Fibroblast of skin of back (primary cell): ENCODE data around the gene DPH7. TPM values are rescaled to one million over a fixed set of nuclear protein-coding genes. Genes with fewer than 3 reads are reported as not detected.
"Not testable (repeated sequence)": the region's sequence is repeated elsewhere in the genome, so short reads cannot be mapped to it uniquely, and the experiment has no call there.

Experiments
- DNase-seq: peaks from one replicate; pipeline ENCODE4 v3.0.0-alpha.2; 2013
- polyA plus RNA-seq, 2 experiments: library from polyadenylated mRNA; unstranded; fragments of 120-200 nt; gene quantifications; one replicate each; pipeline ENCODE4 v1.2.1, GENCODE V29; 2013; ENCODE audit not compliant: insufficient read length in 2 of 2

The DPH7 gene
- 19.2 TPM for polyA plus RNA-seq (2013, experiment 1 of 2; ENCODE audit: insufficient read length)
- polyA plus RNA-seq (2013, experiment 2 of 2; ENCODE audit: insufficient read length): 15.9 TPM

DNA sequence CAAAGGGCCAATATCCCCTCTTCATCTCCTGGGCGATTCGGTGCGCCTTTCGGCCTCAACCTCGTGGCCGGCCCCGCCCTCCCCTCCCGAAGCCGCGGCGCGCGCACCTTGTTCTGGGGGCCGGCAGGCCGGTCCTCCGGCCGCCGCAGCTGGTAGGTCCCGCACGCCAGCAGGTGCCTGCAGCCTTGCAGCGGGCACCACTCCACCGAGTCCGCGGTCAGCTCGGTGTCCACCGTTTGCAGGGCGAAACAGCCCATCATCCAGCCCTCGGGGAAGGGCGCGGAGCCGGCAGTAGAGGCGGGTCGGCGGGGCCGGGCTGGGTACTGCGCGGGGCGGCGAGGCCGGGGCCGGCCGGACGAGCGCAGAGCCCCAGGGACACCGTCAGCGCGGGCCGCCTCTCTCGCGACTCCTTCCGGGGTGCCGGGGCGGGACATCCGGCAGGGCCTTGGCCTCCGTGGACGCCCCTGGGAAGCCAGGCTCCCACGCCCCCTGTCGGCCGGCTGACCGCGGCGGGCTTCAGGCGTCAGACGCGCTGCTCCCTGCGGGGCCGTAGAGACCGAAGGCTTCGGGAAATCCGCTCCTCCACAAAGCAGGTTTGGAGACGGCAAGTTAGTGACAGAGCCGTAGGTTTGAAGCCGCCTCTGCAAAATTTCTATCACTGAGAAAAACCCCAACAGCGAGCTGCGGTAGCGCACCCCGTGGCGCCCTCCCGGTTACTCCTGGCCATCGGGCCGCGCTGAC, at the start of gene DPH7:
Gene DPH7, minus strand, starts transcription at position 408 of the 741 bp plus-strand sequence. Its CDS starts 148 bp downstream, at position 260.
- peak; percentile 91 for DNase-seq

DNA sequence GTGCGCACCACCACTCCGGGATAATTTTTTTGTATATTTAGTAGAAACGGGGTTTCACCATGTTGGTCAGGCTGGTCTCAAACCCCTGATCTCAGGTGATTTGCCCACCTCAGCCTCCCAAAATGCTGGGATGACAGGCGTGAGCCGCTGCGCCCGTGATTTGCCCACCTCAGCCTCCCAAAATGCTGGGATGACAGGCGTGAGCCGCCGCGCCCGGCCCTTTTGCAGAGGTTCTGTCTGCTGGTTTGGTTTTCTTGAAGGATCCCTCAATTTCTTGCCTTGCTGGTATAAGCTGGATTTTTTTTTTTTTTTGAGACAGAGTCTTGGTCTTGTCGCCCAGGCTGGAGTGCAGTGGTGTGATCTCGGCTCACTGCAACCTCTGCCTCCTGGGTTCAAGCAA, 48.7 kb upstream of the DPH7 start:
- DNase-seq: not testable (repeated sequence)

- DNase-seq: no peak
Measured at GRCh38 chr9:137626464-137626863, 47.7 kb upstream of the DPH7 start.

- DNase-seq: not testable (repeated sequence)
Measured at GRCh38 chr9:137622211-137622610, 43.5 kb upstream of the DPH7 start.

- DNase-seq: peak; percentile 33
Measured at GRCh38 chr9:137621131-137621757, 42.5 kb upstream of the DPH7 start.

DNA sequence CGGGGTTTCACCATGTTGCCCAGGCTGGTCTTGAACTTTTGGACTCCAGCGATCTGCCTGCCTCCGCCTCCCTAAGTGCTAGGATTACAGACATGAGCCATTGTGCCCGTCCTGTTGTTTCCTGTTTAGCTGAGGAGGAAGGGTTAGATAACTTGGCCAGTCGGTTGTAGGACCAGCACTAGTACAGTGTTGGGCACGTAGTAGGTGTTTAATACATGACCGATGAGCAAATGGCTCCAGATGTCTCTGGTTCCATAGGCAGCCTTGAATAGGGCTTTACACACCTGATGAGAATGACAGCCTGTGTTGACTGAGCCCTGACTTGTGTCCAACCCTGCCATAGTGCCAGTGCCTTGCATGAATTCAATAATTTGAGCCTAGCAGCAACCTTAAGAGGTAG, 41.9 kb upstream of the DPH7 start:
- no peak for DNase-seq

DNA sequence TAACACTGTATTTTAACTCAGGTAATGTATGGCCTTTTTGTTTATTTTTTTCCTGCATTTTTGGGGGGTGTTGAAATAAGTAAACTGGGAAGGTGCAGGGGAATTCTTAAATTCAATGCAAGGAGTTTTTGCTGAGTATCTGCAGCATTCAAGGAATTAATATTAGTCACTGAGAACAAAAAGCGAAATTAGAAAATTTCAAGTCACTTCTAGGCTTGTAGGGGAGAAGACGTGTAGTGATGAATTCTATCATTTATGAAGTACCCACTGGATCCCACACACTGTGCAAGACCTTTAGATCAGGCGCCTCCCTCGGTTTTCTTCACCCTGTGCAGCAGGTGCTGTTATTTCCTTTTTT, 41.3 kb upstream of the DPH7 start:
- no peak for DNase-seq

DNA sequence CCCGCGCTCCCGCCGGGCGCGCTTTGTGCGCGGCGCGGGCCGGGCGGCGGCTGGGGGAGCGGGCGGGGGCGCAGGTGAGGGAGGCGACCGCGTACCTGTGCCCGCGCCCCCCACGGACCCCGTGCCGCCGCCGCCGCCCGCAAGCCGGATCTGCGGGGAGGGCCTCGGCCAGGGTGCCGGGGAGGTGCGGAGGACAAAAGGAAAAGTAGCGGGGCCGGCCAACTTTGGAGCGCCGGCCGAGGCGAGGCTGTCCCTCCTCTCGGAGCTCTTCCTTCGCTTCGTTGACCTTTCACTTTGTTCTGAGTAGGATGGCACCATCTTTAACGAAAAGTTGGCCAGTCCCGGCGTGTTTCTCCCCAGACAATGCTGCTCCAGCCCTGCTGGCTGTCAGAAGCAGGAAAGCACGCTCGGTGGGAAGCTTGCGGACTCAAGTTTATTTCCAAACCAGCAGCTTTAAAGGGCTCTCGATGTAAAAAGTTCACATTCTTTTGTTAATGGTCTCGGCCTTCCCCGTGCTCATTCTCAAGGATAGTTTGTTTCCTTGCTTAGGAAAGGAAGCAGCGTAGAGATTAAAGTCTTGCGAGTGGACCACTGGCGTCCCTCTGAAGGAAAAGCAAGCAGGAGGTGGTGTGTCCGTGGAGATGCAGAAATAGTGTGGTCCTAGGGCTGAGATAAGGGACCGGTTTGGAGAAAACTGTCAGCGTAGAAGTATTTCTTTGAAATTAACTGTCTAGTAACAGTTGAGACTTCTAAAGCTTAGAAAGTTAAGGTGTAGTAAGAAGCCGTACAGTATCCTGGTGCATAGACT, 40.7 kb upstream of the DPH7 start:
- peak; percentile 47 for DNase-seq

DNA sequence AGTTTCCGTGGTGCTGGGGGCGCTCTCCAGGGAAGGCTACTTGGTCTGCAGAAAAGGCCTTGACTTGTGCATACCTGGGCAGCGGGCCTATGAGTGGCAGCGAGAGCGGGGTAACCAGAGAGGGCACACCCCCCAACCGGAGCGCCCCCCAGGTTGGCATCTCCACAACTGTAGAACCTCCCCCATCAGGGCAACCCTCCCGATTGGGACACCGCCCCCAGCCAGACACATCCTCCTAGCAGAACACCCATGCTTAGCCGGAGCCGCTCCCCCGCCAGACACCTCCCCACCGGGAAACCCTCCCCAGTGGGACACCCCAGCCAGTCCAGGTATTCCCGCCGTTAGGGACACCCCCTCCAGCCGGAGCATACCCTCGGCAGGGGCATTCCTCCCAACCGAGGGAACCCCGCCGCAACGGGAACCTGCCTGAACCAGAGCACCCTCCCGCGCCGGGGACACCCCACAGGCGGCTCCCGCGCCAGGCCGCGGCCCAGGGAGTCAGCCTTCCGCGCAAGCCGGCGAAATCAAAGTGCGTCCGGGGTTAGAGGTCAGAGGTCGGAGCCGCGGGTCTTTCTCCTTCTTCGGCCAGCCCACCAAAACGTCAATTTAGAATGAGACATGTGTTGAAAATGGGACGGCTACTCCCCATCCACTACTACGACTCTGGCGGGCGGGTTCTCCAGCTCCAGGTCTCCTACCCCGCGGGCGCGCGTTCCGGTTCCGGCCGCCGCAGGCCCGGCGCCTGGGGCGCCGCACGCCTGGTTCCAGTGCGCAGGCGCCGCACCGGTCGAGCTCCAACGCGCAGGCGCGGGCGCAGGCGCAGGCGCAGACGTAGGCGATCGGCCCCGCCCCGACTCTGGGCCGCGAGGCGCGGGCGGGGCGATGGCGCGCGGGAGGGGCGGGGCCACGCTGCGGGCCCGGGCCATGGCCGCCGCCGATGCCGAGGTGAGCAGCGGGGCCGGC, 39.7 kb upstream of the DPH7 start, which contains the start of gene EHMT1:
Gene EHMT1, plus strand, starts transcription at position 901 of the 963 bp plus-strand sequence. Its CDS starts 24 bp downstream, at position 925.
- peak; percentile 81 for DNase-seq

GRCh38 chr9:137615387-137615871, 36.7 kb upstream of the DPH7 start:
- no peak for DNase-seq

DNA sequence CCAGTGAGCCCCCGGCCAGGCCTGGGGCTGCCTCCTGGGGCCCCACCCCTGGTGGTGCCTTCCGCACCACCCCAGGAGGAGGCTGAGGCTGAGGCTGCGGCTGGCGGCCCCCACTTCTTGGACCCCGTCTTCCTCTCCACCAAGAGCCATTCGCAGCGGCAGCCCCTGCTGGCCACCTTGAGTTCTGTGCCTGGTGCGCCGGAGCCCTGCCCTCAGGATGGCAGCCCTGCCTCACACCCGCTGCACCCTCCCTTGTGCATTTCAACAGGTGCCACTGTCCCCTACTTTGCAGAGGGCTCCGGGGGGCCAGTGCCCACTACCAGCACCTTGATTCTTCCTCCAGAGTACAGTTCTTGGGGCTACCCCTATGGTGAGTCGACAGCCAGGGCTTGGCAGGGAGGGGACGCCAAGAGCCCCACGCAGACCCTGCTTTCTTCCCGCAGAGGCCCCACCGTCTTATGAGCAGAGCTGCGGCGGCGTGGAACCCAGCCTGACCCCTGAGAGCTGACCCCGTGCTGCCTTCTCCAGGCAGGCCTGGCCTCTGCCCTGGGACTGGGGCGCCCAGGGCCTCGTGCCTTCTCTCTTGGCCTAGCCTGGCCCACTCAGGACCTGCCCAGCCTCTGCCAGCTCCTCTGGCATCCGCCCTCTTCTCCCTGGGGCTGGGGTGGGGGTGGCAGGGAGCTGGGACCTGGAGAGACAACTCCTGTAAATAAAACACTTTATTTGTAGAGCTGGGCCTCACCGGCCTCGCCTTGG, 36.1 kb upstream of the DPH7 start:
- DNase-seq: no peak

DNA sequence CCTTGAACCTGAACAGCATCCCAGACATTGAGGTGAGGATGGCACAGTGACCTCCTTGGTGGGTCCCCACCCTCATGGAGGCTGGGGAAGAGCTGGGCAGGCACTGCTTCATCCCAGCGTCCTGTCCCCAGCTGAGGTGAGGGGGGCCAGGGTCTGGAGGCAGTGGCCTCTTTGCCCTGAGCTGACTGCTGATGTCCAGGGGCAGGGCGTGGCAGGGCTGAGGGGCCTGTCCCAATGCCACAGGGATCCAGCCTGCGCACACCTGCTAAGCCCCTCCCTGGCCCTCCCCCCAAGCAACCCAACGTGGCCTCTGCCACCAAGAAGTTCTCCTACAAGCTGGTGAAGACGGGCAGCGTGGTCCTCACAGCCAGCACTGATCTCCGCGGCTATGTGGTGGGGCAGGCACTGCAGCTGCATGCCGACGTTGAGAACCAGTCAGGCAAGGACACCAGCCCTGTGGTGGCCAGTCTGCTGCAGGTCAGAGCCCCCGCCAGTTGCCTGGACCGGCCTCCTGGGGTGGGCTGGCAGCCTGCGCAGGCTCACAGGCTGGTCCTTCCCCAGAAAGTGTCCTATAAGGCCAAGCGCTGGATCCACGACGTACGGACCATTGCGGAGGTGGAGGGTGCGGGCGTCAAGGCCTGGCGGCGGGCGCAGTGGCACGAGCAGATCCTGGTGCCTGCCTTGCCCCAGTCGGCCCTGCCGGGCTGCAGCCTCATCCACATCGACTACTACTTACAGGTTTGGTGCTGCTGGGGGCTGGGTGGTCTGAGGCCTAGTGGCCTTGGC, 35.2 kb upstream of the DPH7 start:
- DNase-seq: no peak

GRCh38 chr9:137613259-137613658, 34.5 kb upstream of the DPH7 start:
- DNase-seq: no peak

GRCh38 chr9:137612741-137613142, 34.0 kb upstream of the DPH7 start:
- no peak for DNase-seq

DNA sequence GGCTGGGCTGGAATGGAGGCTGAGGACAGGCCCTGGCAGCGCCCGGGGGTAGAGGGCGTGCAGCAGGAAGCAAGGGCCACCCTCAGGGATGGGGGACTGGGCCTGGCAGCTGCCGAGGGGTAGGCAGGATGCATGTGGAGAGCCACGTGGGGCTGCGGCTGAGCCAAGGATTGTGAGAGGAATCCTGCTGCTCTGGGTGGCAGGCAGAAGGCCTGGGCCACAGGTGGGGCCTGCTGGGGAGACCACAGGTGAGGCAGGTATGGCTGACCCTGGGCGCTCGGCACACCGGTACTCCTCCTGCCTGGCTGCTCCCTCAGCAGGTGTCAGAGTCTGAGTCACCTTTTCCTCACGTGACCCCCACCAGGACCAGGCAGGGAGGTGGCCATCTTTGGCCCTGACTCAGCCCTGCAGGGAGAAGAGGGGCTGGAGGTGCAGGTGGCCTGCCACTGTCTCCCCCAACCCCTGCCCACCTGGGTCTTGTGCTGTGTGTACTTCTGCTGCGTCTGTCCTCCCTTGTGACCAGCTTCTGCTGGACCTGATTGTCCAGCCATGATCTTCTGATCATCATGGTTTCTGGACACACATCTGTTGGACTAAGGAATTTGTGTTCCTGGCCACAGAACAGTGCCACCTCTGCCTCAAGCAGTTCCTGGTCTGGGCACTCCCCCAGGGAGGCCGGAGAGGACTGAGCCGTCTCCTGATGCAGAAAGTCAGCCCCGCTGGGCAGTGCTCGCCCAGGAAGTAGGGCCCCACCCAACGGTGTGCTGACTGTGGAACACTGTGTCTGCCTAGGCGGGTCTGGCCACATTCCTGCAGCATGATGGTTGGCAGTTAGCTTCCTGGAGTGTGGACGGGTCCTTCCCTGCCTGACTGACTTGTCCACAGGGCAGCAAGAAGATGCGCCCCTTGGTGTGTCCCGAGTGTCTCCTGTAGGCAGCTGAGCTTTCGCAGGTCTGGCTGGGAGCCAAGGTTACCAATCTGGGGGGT, 33.2 kb upstream of the DPH7 start:
- DNase-seq: peak; percentile 88

DNA sequence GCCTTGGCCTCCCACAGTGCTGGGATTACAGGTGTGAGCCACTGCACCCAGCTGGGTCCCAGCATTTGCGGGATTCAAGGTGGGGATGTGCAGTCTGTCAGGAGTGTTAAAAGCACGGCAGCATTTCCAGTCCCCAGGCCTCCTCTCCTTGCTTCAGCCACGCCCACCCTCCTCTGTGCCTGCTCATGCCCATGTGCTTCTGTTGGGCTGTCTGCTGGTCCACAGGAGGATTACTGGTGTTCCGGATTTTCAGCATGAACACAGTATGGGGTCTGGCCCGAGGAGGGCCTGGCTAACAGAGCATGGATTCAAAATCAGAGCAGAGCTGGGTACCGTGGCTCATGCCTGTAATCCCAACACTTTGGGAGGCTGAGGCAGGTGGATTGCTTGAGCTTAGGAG, 32.2 kb upstream of the DPH7 start:
- DNase-seq: no peak

DNA sequence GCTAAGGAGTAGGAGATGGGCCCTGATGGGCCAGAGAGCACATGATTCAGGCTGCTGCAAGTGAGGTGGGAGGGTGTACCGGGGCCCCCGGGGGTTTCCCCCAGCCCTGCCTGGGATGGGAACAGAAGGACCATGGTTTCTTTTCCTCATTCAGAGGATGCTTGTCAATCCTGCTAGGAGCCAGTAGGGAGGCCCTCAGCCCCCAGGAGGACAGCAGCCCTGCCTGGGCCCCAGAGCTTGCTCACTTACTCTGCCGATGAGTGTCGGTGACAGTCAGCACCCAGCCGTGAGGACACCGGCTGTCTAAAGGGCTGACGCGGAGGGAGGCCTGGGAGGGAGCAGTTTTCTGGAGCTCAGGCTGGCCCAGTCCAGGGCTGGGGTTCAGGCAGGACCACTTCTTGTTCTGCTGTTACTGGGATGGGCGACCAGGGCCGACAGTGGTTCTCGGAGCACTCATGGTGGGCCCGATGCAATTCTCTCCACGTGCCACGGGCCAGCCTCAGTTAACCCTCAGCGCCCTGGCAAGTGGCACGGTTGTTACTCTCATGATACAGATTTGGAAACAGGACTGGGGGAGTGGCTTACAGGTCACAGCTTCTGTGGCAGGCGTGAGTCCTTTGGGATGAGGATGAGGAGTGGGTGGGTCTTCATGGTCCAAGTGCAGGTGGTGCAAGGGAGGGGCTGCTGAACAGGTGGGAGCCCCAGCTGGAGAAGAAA, 28.6 kb upstream of the DPH7 start:
- DNase-seq: peak; percentile 36

DNA sequence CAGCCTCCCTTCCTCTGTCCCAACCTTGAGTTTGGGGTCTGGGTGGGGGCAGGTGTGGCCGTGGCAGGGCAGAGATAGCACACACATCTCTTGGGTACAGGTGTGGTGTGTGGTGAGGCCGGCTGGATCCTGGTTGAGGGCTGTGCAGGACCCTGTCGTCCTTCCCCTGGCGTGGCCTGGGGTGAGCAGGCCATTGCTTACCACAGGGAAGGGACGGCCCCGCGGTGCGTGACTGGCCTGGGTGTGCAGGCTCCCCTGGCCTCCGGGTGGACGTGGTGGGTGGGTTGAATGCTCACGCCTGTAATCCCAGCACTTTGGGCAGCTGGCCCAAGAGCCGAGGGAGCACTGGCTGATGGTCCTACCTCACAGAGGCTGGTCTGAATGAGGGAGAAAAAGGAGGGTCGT, 28.0 kb upstream of the DPH7 start:
- DNase-seq: no peak
